HL-60 (cell line): ENCODE results near the gene ARID1A.

ENCODE experiments used
- DNase-seq, 2 experiments: peaks; one replicate each; pipeline ENCODE4 v3.0.0-alpha.2; 2010 to 2020; ENCODE audit warnings: low read depth in 1 of 2, low spot score in 1 of 2
- H3K27ac ChIP-seq: fragments of 250-450 bp; sonication (Bioruptor Pico); replicated peaks from 2 replicates; pipeline ENCODE4 v1.5.1; 2020; ENCODE audit warnings: mild to moderate bottlenecking, moderate library complexity
- H3K27me3 ChIP-seq: fragments of 250-450 bp; sonication (Bioruptor Pico); 2 replicates; pipeline ENCODE4 v1.5.1; 2021; ENCODE audit warnings: mild to moderate bottlenecking, moderate library complexity; ENCODE audit not compliant: insufficient read depth, poor library complexity, severe bottlenecking
- H3K4me3 ChIP-seq: replicated peaks from 2 replicates; pipeline ENCODE4 v1.5.1; 2011; ENCODE audit warnings: mild to moderate bottlenecking, control low read depth, low read length; ENCODE audit not compliant: insufficient read depth
- GABPA ChIP-seq: IDR thresholded peaks from 2 replicates; pipeline ENCODE4 v1.6.1; 2012; ENCODE audit warnings: low read depth
- POLR2AphosphoS5 ChIP-seq: IDR thresholded peaks from 2 replicates; pipeline ENCODE4 v1.6.1; 2012; ENCODE audit warnings: low read depth
- SPI1 ChIP-seq: IDR thresholded peaks from 2 replicates; pipeline ENCODE4 v1.6.1; 2012; ENCODE audit warnings: low read depth, mild to moderate bottlenecking, borderline replicate concordance
- TF ChIP-seq, protein P1 (sequence below): IDR thresholded peaks from one replicate; pipeline ENCODE4 v1.5.1; 2011; ENCODE audit warnings: low read length, control low read depth, inconsistent platforms; ENCODE audit not compliant: insufficient read depth
- TF ChIP-seq, protein P2 (sequence below): IDR thresholded peaks from 2 replicates; pipeline ENCODE4 v1.6.1; 2012; ENCODE audit warnings: low read depth; ENCODE audit not compliant: insufficient replicate concordance

ARID1A gene

DNA sequence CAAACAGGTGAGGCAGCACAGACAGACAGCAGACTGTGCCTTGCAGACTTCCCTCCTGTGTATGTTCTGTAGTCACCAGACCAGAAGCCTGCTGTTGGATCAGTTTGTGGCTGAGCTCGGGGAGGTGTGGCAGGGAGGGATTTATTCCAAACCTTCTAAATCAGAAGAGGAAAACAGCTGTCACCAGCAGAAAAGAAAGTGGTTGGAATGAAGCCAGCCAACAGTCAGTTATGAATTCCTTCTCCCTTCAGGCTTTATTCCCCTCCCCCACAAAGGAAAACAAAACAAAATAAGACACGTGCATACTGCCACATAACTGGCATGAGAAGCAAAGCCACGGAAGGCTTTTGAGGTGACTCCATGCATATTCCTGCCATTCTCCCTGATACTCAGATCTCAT is 72.9 kb downstream of the ARID1A start:
- Histone ChIP-seq H3K4me3 (no peak overlapping the region), H3K27ac (no peak overlapping the region), H3K27me3 (no peaks in the 10 kb centered on the region)
- DNase-seq: no peak
- TF ChIP-seq POLR2AphosphoS5 (no peak), SPI1 (no peak), GABPA (no peak)
- TF ChIP-seq, protein P1, sequence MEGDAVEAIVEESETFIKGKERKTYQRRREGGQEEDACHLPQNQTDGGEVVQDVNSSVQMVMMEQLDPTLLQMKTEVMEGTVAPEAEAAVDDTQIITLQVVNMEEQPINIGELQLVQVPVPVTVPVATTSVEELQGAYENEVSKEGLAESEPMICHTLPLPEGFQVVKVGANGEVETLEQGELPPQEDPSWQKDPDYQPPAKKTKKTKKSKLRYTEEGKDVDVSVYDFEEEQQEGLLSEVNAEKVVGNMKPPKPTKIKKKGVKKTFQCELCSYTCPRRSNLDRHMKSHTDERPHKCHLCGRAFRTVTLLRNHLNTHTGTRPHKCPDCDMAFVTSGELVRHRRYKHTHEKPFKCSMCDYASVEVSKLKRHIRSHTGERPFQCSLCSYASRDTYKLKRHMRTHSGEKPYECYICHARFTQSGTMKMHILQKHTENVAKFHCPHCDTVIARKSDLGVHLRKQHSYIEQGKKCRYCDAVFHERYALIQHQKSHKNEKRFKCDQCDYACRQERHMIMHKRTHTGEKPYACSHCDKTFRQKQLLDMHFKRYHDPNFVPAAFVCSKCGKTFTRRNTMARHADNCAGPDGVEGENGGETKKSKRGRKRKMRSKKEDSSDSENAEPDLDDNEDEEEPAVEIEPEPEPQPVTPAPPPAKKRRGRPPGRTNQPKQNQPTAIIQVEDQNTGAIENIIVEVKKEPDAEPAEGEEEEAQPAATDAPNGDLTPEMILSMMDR: no peak

DNA sequence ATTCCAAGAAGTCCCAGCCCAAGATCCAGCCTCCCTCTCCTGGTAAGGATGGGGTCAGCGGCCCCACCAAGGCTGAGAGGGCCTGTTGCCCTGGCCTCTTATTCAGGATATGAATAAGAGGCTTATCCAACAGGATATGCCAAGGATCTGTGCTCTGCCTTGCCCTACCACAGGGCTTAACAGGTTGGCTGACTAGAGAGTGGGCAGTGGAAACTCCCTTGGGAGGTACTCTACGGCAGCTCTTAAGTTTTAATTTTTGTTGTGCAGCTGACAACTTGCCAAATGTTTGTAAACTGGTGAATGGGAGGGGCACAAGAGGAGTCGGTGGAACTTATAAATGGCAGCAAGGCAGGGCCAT is 75.4 kb downstream of the ARID1A start:
- H3K27me3 ChIP-seq: no peaks in the 10 kb centered on the region
- TF ChIP-seq, protein P1: no peak
- TF ChIP-seq POLR2AphosphoS5: no peak
- TF ChIP-seq GABPA: no peak
- TF ChIP-seq SPI1: no peak
- TF ChIP-seq, protein P2, sequence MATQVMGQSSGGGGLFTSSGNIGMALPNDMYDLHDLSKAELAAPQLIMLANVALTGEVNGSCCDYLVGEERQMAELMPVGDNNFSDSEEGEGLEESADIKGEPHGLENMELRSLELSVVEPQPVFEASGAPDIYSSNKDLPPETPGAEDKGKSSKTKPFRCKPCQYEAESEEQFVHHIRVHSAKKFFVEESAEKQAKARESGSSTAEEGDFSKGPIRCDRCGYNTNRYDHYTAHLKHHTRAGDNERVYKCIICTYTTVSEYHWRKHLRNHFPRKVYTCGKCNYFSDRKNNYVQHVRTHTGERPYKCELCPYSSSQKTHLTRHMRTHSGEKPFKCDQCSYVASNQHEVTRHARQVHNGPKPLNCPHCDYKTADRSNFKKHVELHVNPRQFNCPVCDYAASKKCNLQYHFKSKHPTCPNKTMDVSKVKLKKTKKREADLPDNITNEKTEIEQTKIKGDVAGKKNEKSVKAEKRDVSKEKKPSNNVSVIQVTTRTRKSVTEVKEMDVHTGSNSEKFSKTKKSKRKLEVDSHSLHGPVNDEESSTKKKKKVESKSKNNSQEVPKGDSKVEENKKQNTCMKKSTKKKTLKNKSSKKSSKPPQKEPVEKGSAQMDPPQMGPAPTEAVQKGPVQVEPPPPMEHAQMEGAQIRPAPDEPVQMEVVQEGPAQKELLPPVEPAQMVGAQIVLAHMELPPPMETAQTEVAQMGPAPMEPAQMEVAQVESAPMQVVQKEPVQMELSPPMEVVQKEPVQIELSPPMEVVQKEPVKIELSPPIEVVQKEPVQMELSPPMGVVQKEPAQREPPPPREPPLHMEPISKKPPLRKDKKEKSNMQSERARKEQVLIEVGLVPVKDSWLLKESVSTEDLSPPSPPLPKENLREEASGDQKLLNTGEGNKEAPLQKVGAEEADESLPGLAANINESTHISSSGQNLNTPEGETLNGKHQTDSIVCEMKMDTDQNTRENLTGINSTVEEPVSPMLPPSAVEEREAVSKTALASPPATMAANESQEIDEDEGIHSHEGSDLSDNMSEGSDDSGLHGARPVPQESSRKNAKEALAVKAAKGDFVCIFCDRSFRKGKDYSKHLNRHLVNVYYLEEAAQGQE: no peak
- no peak overlapping the region for H3K27ac ChIP-seq
- no peak for DNase-seq
- H3K4me3 ChIP-seq: no peak overlapping the region

DNA sequence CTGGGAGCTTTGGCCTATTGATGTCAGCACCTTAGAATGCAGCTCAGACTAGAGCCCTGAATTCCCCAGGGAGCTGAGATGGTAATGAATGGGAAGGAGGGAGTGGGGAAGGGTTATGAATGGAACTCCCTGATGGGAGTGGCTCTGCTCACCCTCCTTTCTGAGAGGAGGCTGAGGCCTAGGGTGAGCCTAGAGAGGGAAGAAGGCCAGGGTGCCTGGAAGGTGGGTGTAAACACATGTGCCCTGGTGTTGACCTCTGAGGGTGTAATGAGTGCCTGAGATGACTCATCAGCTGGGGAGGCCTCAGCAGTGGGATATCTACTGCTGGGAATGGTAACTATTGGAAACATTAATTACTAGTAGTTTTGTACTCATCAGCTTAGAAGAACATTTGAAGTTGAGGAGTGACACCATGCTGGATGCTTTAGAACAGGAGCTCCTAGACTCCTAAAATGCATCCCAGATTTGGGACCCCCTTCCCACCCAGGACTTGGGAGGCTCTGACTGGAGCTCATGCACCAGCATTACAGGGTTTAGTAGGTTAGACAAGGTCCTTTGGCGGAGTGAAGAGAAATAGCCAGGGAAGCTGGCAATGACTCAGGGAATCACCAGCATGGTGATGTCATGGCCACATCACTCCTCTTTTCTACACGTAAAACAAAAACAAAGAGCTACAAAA is 76.0 kb downstream of the ARID1A start:
- DNase-seq: no peak
- Histone ChIP-seq H3K27me3 (no peaks in the 10 kb centered on the region), H3K27ac (no peak overlapping the region), H3K4me3 (no peak overlapping the region)
- TF ChIP-seq SPI1 (no peak), POLR2AphosphoS5 (0 out of 2 replicates have a peak, but pooled peaks have one; percentile 25), GABPA (no peak)
- TF ChIP-seq, protein P1: no peak
- TF ChIP-seq, protein P2: no peak

DNA sequence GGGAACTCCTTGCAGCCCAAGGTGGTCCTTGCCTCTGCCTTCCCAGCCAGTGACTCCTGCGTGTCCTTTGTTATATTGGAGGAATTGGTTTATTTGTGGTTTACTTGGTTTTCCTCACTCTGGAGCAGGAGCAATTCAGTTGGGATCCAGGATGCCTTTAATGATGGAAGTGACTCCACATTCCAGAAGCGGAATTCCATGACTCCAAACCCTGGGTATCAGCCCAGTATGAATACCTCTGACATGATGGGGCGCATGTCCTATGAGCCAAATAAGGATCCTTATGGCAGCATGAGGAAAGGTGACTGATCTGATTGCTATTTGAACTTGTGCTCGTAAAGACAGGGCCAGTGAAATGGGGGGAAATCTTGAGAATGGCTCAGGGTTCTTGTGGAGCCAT is 76.9 kb downstream of the ARID1A start:
- H3K27ac ChIP-seq: no peak overlapping the region
- TF ChIP-seq GABPA (no peak), POLR2AphosphoS5 (no peak), SPI1 (no peak)
- TF ChIP-seq, protein P2: no peak
- TF ChIP-seq, protein P1: no peak
- no peaks in the 10 kb centered on the region for H3K27me3 ChIP-seq
- no peak for DNase-seq
- no peak overlapping the region for H3K4me3 ChIP-seq
